CD14-positive monocyte (primary cell): ENCODE data around the gene AURKAIP1. TPM values are rescaled to one million over a fixed set of nuclear protein-coding genes. Genes with fewer than 3 reads are reported as not detected.

ENCODE experiments used
- DNase-seq, 3 donors: peaks; one replicate each; pipeline ENCODE4 v3.0.0-alpha.2; 2011 to 2022
- H2AFZ ChIP-seq: 2 replicates; pipeline ENCODE4 v1.6.0; 2012; ENCODE audit warnings: mild to moderate bottlenecking, low read depth, low read length, inconsistent platforms; ENCODE audit not compliant: insufficient read depth, poor library complexity, severe bottlenecking
- H3K27ac ChIP-seq, 2 donors: 1 replicate in 1 of 2; 2 replicates in 1 of 2; pipeline ENCODE4 v1.5.1; 2012 to 2013; ENCODE audit warnings: low read length in 2 of 2, control low read depth in 1 of 2, inconsistent platforms in 1 of 2, low read depth in 1 of 2, mild to moderate bottlenecking in 1 of 2
- H3K27me3 ChIP-seq, 2 donors: one replicate each; pipeline versions ENCODE4 v1.6.0 to v1.6.1; 2011 to 2013; ENCODE audit warnings: low read length in 2 of 2; ENCODE audit not compliant: control insufficient read depth in 2 of 2, insufficient read depth in 2 of 2
- H3K36me3 ChIP-seq, 2 donors: replicated peaks in 1 of 2; 1 replicate in 1 of 2; 2 replicates in 1 of 2; pipeline versions ENCODE4 v1.5.1 to v1.6.1; 2012 to 2013; ENCODE audit warnings: low read length in 2 of 2, control low read depth in 1 of 2, inconsistent platforms in 1 of 2, mild to moderate bottlenecking in 1 of 2; ENCODE audit not compliant: insufficient read depth in 2 of 2, control insufficient read depth in 1 of 2
- H3K4me1 ChIP-seq, 2 donors: 1 replicate in 1 of 2; 2 replicates in 1 of 2; pipeline versions ENCODE4 v1.5.1 to v1.6.1; 2012 to 2013; ENCODE audit warnings: low read length in 2 of 2, control low read depth in 1 of 2, inconsistent platforms in 1 of 2, mild to moderate bottlenecking in 1 of 2, moderate library complexity in 1 of 2; ENCODE audit not compliant: insufficient read depth in 2 of 2, control insufficient read depth in 1 of 2
- H3K4me2 ChIP-seq: replicated peaks from 2 replicates; pipeline ENCODE3; 2012; ENCODE audit warnings: low read length, moderate library complexity, mild to moderate bottlenecking; ENCODE audit not compliant: poor library complexity, severe bottlenecking; ENCODE audit errors: extremely low read depth
- H3K4me3 ChIP-seq, 3 experiments: fragments of 200-600 bp in 1 of 3; sonication (generic) in 1 of 3; replicated peaks in 1 of 3; 1 replicate in 2 of 3; 2 replicates in 1 of 3; pipeline ENCODE4 v1.5.1; 2011 to 2013; ENCODE audit warnings: low read length in 3 of 3, mild to moderate bottlenecking in 3 of 3, control low read depth in 2 of 3, low read depth in 2 of 3, inconsistent platforms in 1 of 3, moderate library complexity in 1 of 3
- H3K79me2 ChIP-seq: 2 replicates; pipeline ENCODE4 v1.6.0; 2012; ENCODE audit warnings: mild to moderate bottlenecking, control low read depth, inconsistent platforms, low read length, moderate library complexity; ENCODE audit not compliant: insufficient read depth
- H3K9ac ChIP-seq: 2 replicates; pipeline ENCODE4 v1.6.0; 2017; ENCODE audit warnings: low read length, mild to moderate bottlenecking; ENCODE audit not compliant: insufficient read depth, poor library complexity, severe bottlenecking
- H3K9me3 ChIP-seq, 2 donors: replicated peaks in 1 of 2; 1 replicate in 1 of 2; 2 replicates in 1 of 2; pipeline versions ENCODE4 v1.5.1 to v1.6.1; 2012 to 2013; ENCODE audit warnings: low read length in 2 of 2, control low read depth in 1 of 2; ENCODE audit not compliant: control insufficient read depth in 1 of 2, insufficient read depth in 1 of 2
- H4K20me1 ChIP-seq: 2 replicates; pipeline ENCODE4 v1.6.0; 2012; ENCODE audit warnings: mild to moderate bottlenecking, low read length, control low read depth, moderate library complexity; ENCODE audit not compliant: insufficient read depth
- H3K27ac Mint-ChIP-seq, 7 donors: one replicate each; pipeline ENCODE4 v1.8.0; 2020; ENCODE audit warnings: mild to moderate bottlenecking in 7 of 7, mixed read lengths in 7 of 7, moderate library complexity in 6 of 7, inconsistent platforms in 2 of 7
- H3K27me3 Mint-ChIP-seq, 3 donors: one replicate each; pipeline ENCODE4 v1.8.0; 2021 to 2022; ENCODE audit warnings: low read depth in 3 of 3, mild to moderate bottlenecking in 3 of 3, mixed read lengths in 3 of 3, moderate library complexity in 3 of 3, inconsistent platforms in 1 of 3
- H3K36me3 Mint-ChIP-seq, 2 donors: one replicate each; pipeline ENCODE4 v1.8.0; 2020; ENCODE audit warnings: mixed read lengths in 2 of 2, inconsistent platforms in 1 of 2, mild to moderate bottlenecking in 1 of 2
- H3K4me1 Mint-ChIP-seq: one replicate; pipeline ENCODE4 v1.8.0; 2020; ENCODE audit warnings: mild to moderate bottlenecking, mixed read lengths
- H3K4me3 Mint-ChIP-seq, 2 donors: one replicate each; pipeline ENCODE4 v1.8.0; 2020; ENCODE audit warnings: mild to moderate bottlenecking in 2 of 2, mixed read lengths in 2 of 2, moderate library complexity in 1 of 2
- H3K9me3 Mint-ChIP-seq, 7 donors: one replicate each; pipeline ENCODE4 v1.8.0; 2020 to 2022; ENCODE audit warnings: mixed read lengths in 7 of 7, mild to moderate bottlenecking in 6 of 7, moderate library complexity in 6 of 7, inconsistent platforms in 2 of 7
- CTCF ChIP-seq: fragments of 200-600 bp; IDR thresholded peaks from one replicate; pipeline ENCODE4 v1.8.0; 2022; ENCODE audit warnings: antibody characterized with exemption, mild to moderate bottlenecking
- WGBS: methylation state at CpG from one replicate; pipeline ENCODE4 v1.1.5; 2013; ENCODE audit warnings: missing lambda C conversion rate; ENCODE audit not compliant: insufficient coverage; 5-methylcytosine and 5-hydroxymethylcytosine counted together
- intact Hi-C, 2 donors: fragments of 100-400 bp; cut with micrococcal nuclease; formaldehyde crosslinking; loops; one replicate each; pipeline versions ENCODE4 v1.15.0 to v1.15.1; 2023
- polyA plus RNA-seq, 3 donors: library from polyadenylated mRNA; depleted of rRNA in 1 of 3; unstranded in 2 of 3; stranded (reverse) in 1 of 3; fragments of 300-500 nt in 2 of 3; fragments of >200 nt in 1 of 3; fragmentation: Illumina TruSeq in 2 of 3; gene quantifications; 1 replicate in 2 of 3; 2 replicates in 1 of 3; pipeline ENCODE4 v1.2.3, GENCODE V29; 2012 to 2021

AURKAIP1 gene
- polyA plus RNA-seq, 3 donors, result 59.1 to 160 (median 134) TPM

DNA sequence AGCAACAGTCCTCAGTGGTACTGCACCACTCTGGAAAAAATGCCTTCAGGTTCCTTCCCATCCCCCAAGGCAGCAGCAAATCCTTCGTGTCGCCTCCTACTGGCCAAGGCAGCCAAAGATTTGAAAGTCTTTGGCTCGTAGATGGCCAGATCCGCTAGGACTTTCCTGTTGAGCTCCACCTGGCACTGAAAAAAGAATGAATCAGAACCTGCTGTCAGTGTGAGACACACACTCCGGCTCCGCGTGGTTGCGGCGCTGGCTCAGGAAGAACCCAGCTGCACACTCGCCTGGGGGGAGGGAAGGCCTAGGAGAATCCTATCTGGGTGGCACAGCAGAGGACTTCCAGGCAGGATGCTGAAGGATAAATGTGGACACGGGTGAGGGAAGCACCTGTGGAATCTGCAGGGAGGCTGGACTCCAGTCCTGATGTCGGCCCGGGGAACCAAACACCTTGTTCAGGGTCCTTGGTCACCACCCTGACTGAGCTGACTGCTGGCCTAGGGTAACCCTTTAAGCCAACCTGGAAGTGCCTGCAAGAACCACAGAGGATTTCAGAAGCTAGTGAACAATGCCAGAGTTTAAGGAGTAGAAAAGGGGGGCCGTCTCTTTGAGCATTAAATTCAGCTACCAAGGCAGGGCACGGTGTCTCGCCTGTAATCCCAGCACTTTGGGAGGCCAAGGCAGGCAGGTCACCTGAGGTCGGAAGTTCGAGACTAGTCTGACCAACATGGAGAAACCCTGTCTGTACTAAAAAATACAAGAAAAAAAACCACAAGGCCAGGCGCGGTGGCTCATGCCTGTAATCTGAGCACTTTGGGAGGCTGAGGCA is 27.3 kb upstream of the AURKAIP1 start:
- H3K79me2 ChIP-seq, result peaks cover 79% of the 10 kb centered on the region
- intact Hi-C loops, result no loop called here
- 90% methylated on average over 18 of the region's 20 CpGs for WGBS
- H3K4me3 ChIP-seq, result no peak overlapping the region
- no peak overlapping the region for H2AFZ ChIP-seq
- no peak overlapping the region for H3K4me2 ChIP-seq
- Mint-ChIP-seq H3K4me1 (peaks cover 36% of the 10 kb centered on the region), H3K27ac (peak overlapping the region in 6 of 7 donors; percentile 16 to 73 (median 57)), H3K4me3 (no peak overlapping the region), H3K36me3 (peaks cover 42 to 67% of the 10 kb centered on the region in 2 donors), H3K27me3 (no peaks in the 10 kb centered on the region), H3K9me3 (no peaks in the 10 kb centered on the region)
- DNase-seq, result peak in 1 of 3 donors; percentile 17
- H3K27me3 ChIP-seq, result no peaks in the 10 kb centered on the region
- no peak overlapping the region for H3K9ac ChIP-seq
- peak overlapping the region in 1 of 2 donors; percentile 6 for H3K27ac ChIP-seq
- peak; percentile 47 for TF ChIP-seq CTCF
- H3K36me3 ChIP-seq, result peaks cover 48 to 59% of the 10 kb centered on the region in 2 donors
- no peaks in the 10 kb centered on the region for H3K9me3 ChIP-seq
- H3K4me1 ChIP-seq, result peaks cover 32 to 39% of the 10 kb centered on the region in 2 donors
- peaks cover 40% of the 10 kb centered on the region for H4K20me1 ChIP-seq

- H3K4me3 Mint-ChIP-seq, result peak overlapping the region in 1 of 2 donors; percentile 41
- DNase-seq, result no peak
- Histone ChIP-seq H3K9ac (no peak overlapping the region), H3K4me1 (peaks cover 32 to 39% of the 10 kb centered on the region in 2 donors), H3K79me2 (peaks cover 78% of the 10 kb centered on the region), H3K27ac (peak overlapping the region in 1 of 2 donors; percentile 82), H3K36me3 (peaks cover 53 to 66% of the 10 kb centered on the region in 2 donors), H3K27me3 (no peaks in the 10 kb centered on the region), H3K4me2 (no peak overlapping the region), H3K9me3 (no peaks in the 10 kb centered on the region), H3K4me3 (no peak overlapping the region), H2AFZ (no peak overlapping the region), H4K20me1 (peaks cover 39% of the 10 kb centered on the region)
- WGBS, result 81% methylated on average over 2 of the region's 7 CpGs
- peak overlapping the region in 1 of 7 donors; percentile 75 for H3K27ac Mint-ChIP-seq
- H3K36me3 Mint-ChIP-seq, result peaks cover 46 to 74% of the 10 kb centered on the region in 2 donors
- no peaks in the 10 kb centered on the region for H3K27me3 Mint-ChIP-seq
- no peak for TF ChIP-seq CTCF
- H3K9me3 Mint-ChIP-seq, result no peaks in the 10 kb centered on the region
- peaks cover 36% of the 10 kb centered on the region for H3K4me1 Mint-ChIP-seq
- intact Hi-C loops, result no loop called here
Measured at GRCh38 chr1:1401457-1402010, 26.5 kb upstream of the AURKAIP1 start.
